Measurements from ENCODE around the gene RGS8. TPM values are rescaled to one million over a fixed set of nuclear protein-coding genes. Genes with fewer than 3 reads are reported as not detected.

Gene RGS8
- total RNA-seq, 6 experiments from 2014 or later = not detected

Other genes with a start within 250 kb of the RGS8 start
- gene RGSL1, start 234.4 kb downstream of the RGS8 start, total RNA-seq = not detected
- gene RNASEL, start 95.3 kb downstream of the RGS8 start, total RNA-seq = 1 to 10 TPM; 1.8 to 3.3 (median 2.1) TPM
- 1 to 10 TPM in 3 of 6 experiments, under 1 TPM in 3; 0.15 to 3.4 (median 0.99) TPM for gene RGS16, start 80.2 kb downstream of the RGS8 start, total RNA-seq
- 10 to 100 TPM; 10.1 to 28.1 (median 14.4) TPM for gene NPL, start 105.2 kb upstream of the RGS8 start, total RNA-seq
- 10 to 100 TPM; 32.6 to 51.0 (median 39.5) TPM for gene DHX9, start 154.8 kb upstream of the RGS8 start, total RNA-seq